HepG2 (cell line): ENCODE results near the gene RNU4-1. TPM values are rescaled to one million over a fixed set of nuclear protein-coding genes. Genes with fewer than 3 reads are reported as not detected.

ENCODE experiments used
- HMGA1 ChIP-seq: sonication (generic); formaldehyde crosslinking; conservative IDR thresholded peaks from 2 replicates; pipeline ENCODE4 v1.4.0; 2020; ENCODE audit warnings: missing genetic modification reagents
- HNRNPLL ChIP-seq: fragments of 200-400 bp; formaldehyde crosslinking; IDR thresholded peaks from 2 replicates; pipeline ENCODE4 v1.6.1; 2017; ENCODE audit warnings: mild to moderate bottlenecking, low read depth, low read length; ENCODE audit not compliant: poor library complexity, severe bottlenecking
- IRX3 ChIP-seq: sonication (generic); formaldehyde crosslinking; IDR thresholded peaks from 2 replicates; pipeline ENCODE4 v1.8.1; 2023; ENCODE audit warnings: mild to moderate bottlenecking, low read depth, missing genetic modification reagents, borderline replicate concordance
- JARID2 ChIP-seq: sonication (generic); formaldehyde crosslinking; IDR thresholded peaks from 2 replicates; pipeline ENCODE4 v1.8.1; 2023; ENCODE audit warnings: missing genetic modification reagents, inconsistent platforms; ENCODE audit not compliant: insufficient replicate concordance
- MTF1 ChIP-seq: sonication (generic); formaldehyde crosslinking; IDR thresholded peaks from 2 replicates; pipeline ENCODE4 v1.5.0; 2020; ENCODE audit warnings: missing genetic modification reagents
- NAIF1 ChIP-seq: sonication (generic); formaldehyde crosslinking; IDR thresholded peaks from 2 replicates; pipeline ENCODE4 v1.5.0; 2020; ENCODE audit warnings: mild to moderate bottlenecking, missing genetic modification reagents, borderline replicate concordance
- NFATC3 ChIP-seq: sonication (generic); formaldehyde crosslinking; IDR thresholded peaks from 2 replicates; pipeline ENCODE4 v1.5.1; 2020; ENCODE audit warnings: mild to moderate bottlenecking, missing genetic modification reagents
- NFYB ChIP-seq: sonication (generic); formaldehyde crosslinking; IDR thresholded peaks from 2 replicates; pipeline ENCODE4 v1.4.0; 2020; ENCODE audit warnings: missing genetic modification reagents
- POLR2AphosphoS2 ChIP-seq: IDR thresholded peaks from 2 replicates; pipeline ENCODE4 v1.6.1; 2011; ENCODE audit warnings: low read depth, low read length, improper control_type of control experiment
- REL ChIP-seq: sonication (generic); formaldehyde crosslinking; conservative IDR thresholded peaks from 2 replicates; pipeline ENCODE4 v1.8.0; 2022; ENCODE audit warnings: mild to moderate bottlenecking, missing genetic modification reagents, moderate library complexity
- RNF2 ChIP-seq: fragments of 450-650 bp; conservative IDR thresholded peaks from 2 replicates; pipeline ENCODE4 v1.6.1; 2016; ENCODE audit warnings: low read depth
- U2AF1 ChIP-seq: fragments of 200-400 bp; formaldehyde crosslinking; optimal IDR thresholded peaks from 2 replicates; pipeline ENCODE3; 2017; ENCODE audit warnings: mild to moderate bottlenecking, low read depth, low read length
- UBTF ChIP-seq: sonication (generic); formaldehyde crosslinking; IDR thresholded peaks from 2 replicates; pipeline ENCODE4 v1.4.0; 2020; ENCODE audit warnings: mild to moderate bottlenecking, missing genetic modification reagents
- ZMAT3 ChIP-seq: sonication (generic); formaldehyde crosslinking; conservative IDR thresholded peaks from 2 replicates; pipeline ENCODE4 v1.7.0; 2021; ENCODE audit warnings: missing genetic modification reagents
- ZNF280D ChIP-seq: sonication (generic); formaldehyde crosslinking; IDR thresholded peaks from 2 replicates; pipeline ENCODE4 v1.5.1; 2020; ENCODE audit warnings: mild to moderate bottlenecking, missing genetic modification reagents
- ZNF878 ChIP-seq: sonication (generic); formaldehyde crosslinking; IDR thresholded peaks from 2 replicates; pipeline ENCODE4 v1.8.1; 2023; ENCODE audit warnings: mild to moderate bottlenecking, missing genetic modification reagents, moderate library complexity
- ZNF883 ChIP-seq: sonication (generic); formaldehyde crosslinking; IDR thresholded peaks from 2 replicates; pipeline ENCODE4 v1.5.1; 2020; ENCODE audit warnings: mild to moderate bottlenecking, missing genetic modification reagents; ENCODE audit errors: not compliant biosample characterization
- ZSCAN31 ChIP-seq: sonication (generic); formaldehyde crosslinking; IDR thresholded peaks from 2 replicates; pipeline ENCODE4 v1.5.0; 2020; ENCODE audit warnings: low read depth, mild to moderate bottlenecking, missing genetic modification reagents
- ZUFSP ChIP-seq: sonication (generic); formaldehyde crosslinking; IDR thresholded peaks from 2 replicates; pipeline ENCODE4 v1.9.0; 2021; ENCODE audit warnings: missing genetic modification reagents, mild to moderate bottlenecking, borderline replicate concordance
- polyA plus RNA-seq, 8 experiments: library from polyadenylated mRNA; depleted of rRNA in 3 of 8; stranded (reverse) in 7 of 8; unstranded in 1 of 8; fragments of >200 nt; fragmentation: Illumina TruSeq in 4 of 8; extraction: Trizol in 4 of 8; gene quantifications; 2 replicates each; pipeline versions ENCODE4 v1.2.1 to v1.2.3, GENCODE V29; 2011 to 2016; ENCODE audit warnings: low read depth in 4 of 8, missing spikeins in 1 of 8, mixed read lengths in 1 of 8; ENCODE audit not compliant: insufficient read depth in 1 of 8
- total RNA-seq, 5 experiments: library from RNA; depleted of rRNA; stranded (reverse); fragments of >200 nt; fragmentation: Illumina TruSeq; extraction: Trizol; gene quantifications; 2 replicates each; pipeline ENCODE4 v1.2.3, GENCODE V29; 2016; ENCODE audit warnings: low read depth in 1 of 5

Gene RNU4-1
- total and polyA plus RNA-seq, 2 of the 13 experiments (the other 11 are each of a cell fraction or from before 2014, with no cell fraction given): 7,407 TPM; not detected in 1

GRCh38 chr12:120317224-120318105, 24.4 kb upstream of the RNU4-1 start (continued):
- TF ChIP-seq ZNF878 (no peak), HMGA1 (CRISPR knock-in tag) (no peak), ZNF280D (peak; percentile 25; the same call in 1 of the 2 replicates), UBTF (CRISPR knock-in tag) (peak; percentile 62; the same call in 1 of the 2 replicates), HNRNPLL (peak; percentile 50), ZSCAN31 (CRISPR knock-in tag) (peak; percentile 88), U2AF1 (peak; percentile 17), POLR2AphosphoS2 (peak; percentile 76; the same call in 1 of the 2 replicates), REL (CRISPR knock-in tag) (no peak), JARID2 (CRISPR knock-in tag) (no peak), MTF1 (CRISPR knock-in tag) (0 out of 2 replicates have a peak, but pooled peaks have one; percentile 29), ZNF883 (CRISPR knock-in tag) (peak; percentile 47), NFATC3 (CRISPR knock-in tag) (no peak), ZMAT3 (CRISPR knock-in tag) (peak; percentile 80), RNF2 (peak; percentile 35; the same call in 1 of the 2 replicates), NAIF1 (CRISPR knock-in tag) (peak; percentile 75), ZUFSP (CRISPR knock-in tag) (no peak), IRX3 (CRISPR knock-in tag) (0 out of 2 replicates have a peak, but pooled peaks have one; percentile 20), NFYB (peak; percentile 89)
